HCT116 (cell line): Measurements from ENCODE around the gene FREM3. TPM values are rescaled to one million over a fixed set of nuclear protein-coding genes. Genes with fewer than 3 reads are reported as not detected.

Experiments
- ATAC-seq: fragments of 200-7000 bp; cut with Tn5 transposase; 2 replicates; pipeline ENCODE4 v1.9.1; 2020; ENCODE audit warnings: mild to moderate bottlenecking, moderate library complexity
- BruUV-seq: library from RNA; stranded (reverse); fragments of 400-500 nt; replicated peaks from 2 replicates; lab custom pipeline; 2021; lab: Mats Ljungman, UMichigan
- CTCF ChIA-PET: fragments of 300-600 bp; sonication (Branson Sonifier 250); formaldehyde crosslinking; loops from one replicate; lab custom pipeline; 2021; ENCODE audit warnings: antibody characterized with exemption; lab: Charles Lee
- POLR2A ChIA-PET: fragments of 300-600, 350-600 bp; sonication (Branson Sonifier 250); formaldehyde crosslinking; loops from one replicate; lab custom pipeline; 2021; ENCODE audit warnings: antibody characterized with exemption; lab: Charles Lee
- RAD21 ChIA-PET, 2 experiments: fragments of 300-600 bp; sonication (Branson Sonifier 250); formaldehyde crosslinking; loops; one replicate each; lab custom pipeline; 2023; ENCODE audit warnings: low total read pairs in 2 of 2; ENCODE audit not compliant: uncharacterized antibody in 2 of 2, unreplicated experiment in 2 of 2, low non-redundant PET in 1 of 2; lab: Charles Lee
- DNase-seq: peaks from one replicate; pipeline ENCODE4 v3.0.0-alpha.2; 2010; ENCODE audit warnings: low read depth, low spot score
- H2AFZ ChIP-seq: fragments of 200-600 bp; shearing (Covaris generic), sonication (generic); 2 replicates; pipeline ENCODE4 v1.6.1; 2017; ENCODE audit warnings: low read depth, mixed run types, mixed read lengths, antibody characterized with exemption, low read length; ENCODE audit not compliant: poor library complexity, severe bottlenecking
- H3K27ac ChIP-seq: 2 replicates; pipeline ENCODE4 v1.5.1; 2012; ENCODE audit warnings: low read depth, low read length
- H3K27me3 ChIP-seq: fragments of 200-600 bp; sonication (generic); 2 replicates; pipeline ENCODE4 v1.6.1; 2016; ENCODE audit warnings: mixed run types, low read length, mixed read lengths; ENCODE audit not compliant: insufficient read depth
- H3K36me3 ChIP-seq, 2 experiments: fragments of 200-500 bp in 1 of 2; fragments of 200-600 bp in 1 of 2; sonication (Bioruptor generic) in 1 of 2; sonication (generic) in 1 of 2; 2 replicates each; pipeline versions ENCODE4 v1.5.1 to v1.6.1; 2014 to 2016; ENCODE audit warnings: low read length in 2 of 2, inconsistent platforms in 1 of 2, mixed read lengths in 1 of 2, mixed run types in 1 of 2; ENCODE audit not compliant: insufficient read depth in 2 of 2, control insufficient read depth in 1 of 2
- H3K4me1 ChIP-seq, 2 experiments: fragments of 200-600 bp in 1 of 2; sonication (generic) in 1 of 2; 2 replicates each; pipeline versions ENCODE4 v1.5.1 to v1.6.1; 2012 to 2017; ENCODE audit warnings: low read length in 2 of 2, inconsistent platforms in 1 of 2, mild to moderate bottlenecking in 1 of 2, mixed read lengths in 1 of 2, mixed run types in 1 of 2, moderate library complexity in 1 of 2; ENCODE audit not compliant: insufficient read depth in 2 of 2, control insufficient read depth in 1 of 2
- H3K4me2 ChIP-seq: fragments of 200-600 bp; sonication (generic); 2 replicates; pipeline ENCODE4 v1.6.1; 2017; ENCODE audit warnings: mixed run types, low read length, mixed read lengths
- H3K4me3 ChIP-seq, 2 experiments: fragments of 200-600 bp in 1 of 2; sonication (generic) in 1 of 2; replicated peaks in 1 of 2; 2 replicates each; pipeline ENCODE4 v1.5.1; 2011 to 2016; ENCODE audit warnings: low read length in 2 of 2, control low read depth in 1 of 2, low read depth in 1 of 2, mild to moderate bottlenecking in 1 of 2, mixed read lengths in 1 of 2, mixed run types in 1 of 2
- H3K79me2 ChIP-seq: fragments of 200-600 bp; sonication (generic); 2 replicates; pipeline ENCODE4 v1.6.1; 2017; ENCODE audit warnings: mild to moderate bottlenecking, mixed run types, low read length, moderate library complexity, mixed read lengths; ENCODE audit not compliant: insufficient read depth
- H3K9ac ChIP-seq: fragments of 200-600 bp; sonication (generic); 2 replicates; pipeline ENCODE4 v1.6.1; 2016; ENCODE audit warnings: low read length, mixed read lengths
- H3K9me2 ChIP-seq: fragments of 200-600 bp; sonication (generic), shearing (Covaris generic); 2 replicates; pipeline ENCODE4 v1.6.1; 2017; ENCODE audit warnings: mixed run types, mild to moderate bottlenecking, moderate library complexity; ENCODE audit not compliant: insufficient read depth
- H3K9me3 ChIP-seq, 2 experiments: fragments of 200-500 bp in 1 of 2; fragments of 200-600 bp in 1 of 2; sonication (Bioruptor generic) in 1 of 2; sonication (generic) in 1 of 2; 2 replicates each; pipeline ENCODE4 v1.6.1; 2014 to 2017; ENCODE audit warnings: low read length in 2 of 2, mixed read lengths in 2 of 2, inconsistent platforms in 1 of 2, low read depth in 1 of 2, mild to moderate bottlenecking in 1 of 2, mixed run types in 1 of 2, moderate library complexity in 1 of 2; ENCODE audit not compliant: control insufficient read depth in 1 of 2, insufficient read depth in 1 of 2
- H4K20me1 ChIP-seq: fragments of 200-600 bp; sonication (generic), shearing (Covaris generic); 2 replicates; pipeline ENCODE4 v1.6.1; 2017; ENCODE audit warnings: mixed run types, mild to moderate bottlenecking, moderate library complexity; ENCODE audit not compliant: insufficient read depth
- CEBPB ChIP-seq: IDR thresholded peaks from 2 replicates; pipeline ENCODE4 v1.6.1; 2012; ENCODE audit warnings: low read depth
- EZH2 ChIP-seq: fragments of 200-600 bp; sonication (generic); IDR thresholded peaks from 2 replicates; pipeline ENCODE4 v1.6.1; 2017; ENCODE audit warnings: antibody characterized with exemption, mixed run types
- EZH2phosphoT487 ChIP-seq: fragments of 200-600 bp; IDR thresholded peaks from 2 replicates; pipeline ENCODE4 v1.6.1; 2018; ENCODE audit warnings: antibody characterized with exemption, borderline replicate concordance
- REST ChIP-seq: IDR thresholded peaks from 2 replicates; pipeline ENCODE4 v1.6.1; 2012; ENCODE audit warnings: low read depth
- SIN3A ChIP-seq: IDR thresholded peaks from 2 replicates; pipeline ENCODE4 v1.6.1; 2012; ENCODE audit warnings: low read depth
- TCF7L2 ChIP-seq: IDR thresholded peaks from 2 replicates; pipeline ENCODE4 v1.7.0; 2011; ENCODE audit warnings: borderline replicate concordance, inconsistent platforms; ENCODE audit not compliant: insufficient read depth, insufficient read length; ENCODE audit errors: extremely low read depth
- ZFX ChIP-seq: fragments of 450-650 bp; IDR thresholded peaks from 2 replicates; pipeline ENCODE4 v1.6.1; 2017
- ZNF274 ChIP-seq: fragments of 200-500 bp; sonication (Bioruptor generic); IDR thresholded peaks from 2 replicates; pipeline ENCODE4 v1.6.1; 2014; ENCODE audit warnings: mild to moderate bottlenecking, low read depth, low read length, inconsistent platforms
- intact Hi-C: fragments of 100-400 bp; cut with micrococcal nuclease; formaldehyde crosslinking; loops from 2 replicates; pipeline ENCODE4 v1.10.0; 2022
- total RNA-seq: library from RNA; stranded (reverse); gene quantifications from one replicate; pipeline ENCODE4 v1.2.1, GENCODE V29; 2021; ENCODE audit not compliant: unreplicated experiment
- TF ChIP-seq, protein P1 (sequence below): IDR thresholded peaks from 2 replicates; pipeline ENCODE4 v1.6.1; 2012

FREM3 gene
- total RNA-seq, 1 experiment from 2014 or later: not detected

- RAD21 ChIA-PET: no interaction called here
- intact Hi-C loops: no loop called here
- TF ChIP-seq, protein P1, sequence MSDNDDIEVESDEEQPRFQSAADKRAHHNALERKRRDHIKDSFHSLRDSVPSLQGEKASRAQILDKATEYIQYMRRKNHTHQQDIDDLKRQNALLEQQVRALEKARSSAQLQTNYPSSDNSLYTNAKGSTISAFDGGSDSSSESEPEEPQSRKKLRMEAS: no peak
- no peak for TF ChIP-seq ZNF274
- no peak for TF ChIP-seq ZFX
- TF ChIP-seq CEBPB: no peak
- H4K20me1 ChIP-seq: no peaks in the 10 kb centered on the region
- H3K27ac ChIP-seq: no peak overlapping the region
- H3K9me3 ChIP-seq: no peaks in the 10 kb centered on the region
- peaks cover 2 to 8% of the 10 kb centered on the region in 2 experiments; a peak in 1 of 4 replicates for H3K36me3 ChIP-seq
- no peak overlapping the region for H2AFZ ChIP-seq
- no peak for DNase-seq
- no peaks in the 10 kb centered on the region for H3K79me2 ChIP-seq
- H3K27me3 ChIP-seq: no peaks in the 10 kb centered on the region
- no peak overlapping the region for H3K4me3 ChIP-seq
- no peak overlapping the region for H3K4me2 ChIP-seq
- H3K9me2 ChIP-seq: no peaks in the 10 kb centered on the region
- no peak for ATAC-seq
- H3K4me1 ChIP-seq: no peaks in the 10 kb centered on the region
- H3K9ac ChIP-seq: no peak overlapping the region
- POLR2A ChIA-PET: no interaction called here
- CTCF ChIA-PET: no interaction called here
- BruUV-seq: no TSS peak
These were observed 142.2 kb downstream of the FREM3 start for GRCh38 chr4:143558286-143558685.

- H3K9me3 ChIP-seq: no peaks in the 10 kb centered on the region
- H3K9me2 ChIP-seq: no peaks in the 10 kb centered on the region
- DNase-seq (no peak), ATAC-seq (no peak)
- no TSS peak for BruUV-seq
- no peaks in the 10 kb centered on the region for H3K27me3 ChIP-seq
- no peaks in the 10 kb centered on the region for H3K79me2 ChIP-seq
- no peaks in the 10 kb centered on the region for H4K20me1 ChIP-seq
- H3K4me1 ChIP-seq: no peaks in the 10 kb centered on the region
- ChIA-PET CTCF (no interaction called here), RAD21 (no interaction called here), POLR2A (no interaction called here)
- intact Hi-C loops: no loop called here
- H3K36me3 ChIP-seq: peaks cover 9 to 20% of the 10 kb centered on the region in 2 experiments; a peak in 3 of 4 replicates
- H3K9ac ChIP-seq: no peak overlapping the region
- no peak overlapping the region for H3K4me3 ChIP-seq
- H2AFZ ChIP-seq: no peak overlapping the region
- TF ChIP-seq EZH2 (no peak), EZH2phosphoT487 (no peak), SIN3A (no peak), REST (no peak), CEBPB (no peak), TCF7L2 (no peak), ZFX (no peak)
- no peak overlapping the region for H3K27ac ChIP-seq
- no peak overlapping the region for H3K4me2 ChIP-seq
These were observed 144.8 kb downstream of the FREM3 start for GRCh38 chr4:143555676-143556075.
